Right kidney (tissue), 1 donor: ENCODE measurements around the gene DOCK2.

Experiments
- DNase-seq: peaks from one replicate; pipeline ENCODE4 v3.0.0-alpha.2; 2016

DOCK2 gene

GRCh38 chr5:169906745-169907649 is 269.9 kb downstream of the DOCK2 start:
- no peak for DNase-seq

DNA sequence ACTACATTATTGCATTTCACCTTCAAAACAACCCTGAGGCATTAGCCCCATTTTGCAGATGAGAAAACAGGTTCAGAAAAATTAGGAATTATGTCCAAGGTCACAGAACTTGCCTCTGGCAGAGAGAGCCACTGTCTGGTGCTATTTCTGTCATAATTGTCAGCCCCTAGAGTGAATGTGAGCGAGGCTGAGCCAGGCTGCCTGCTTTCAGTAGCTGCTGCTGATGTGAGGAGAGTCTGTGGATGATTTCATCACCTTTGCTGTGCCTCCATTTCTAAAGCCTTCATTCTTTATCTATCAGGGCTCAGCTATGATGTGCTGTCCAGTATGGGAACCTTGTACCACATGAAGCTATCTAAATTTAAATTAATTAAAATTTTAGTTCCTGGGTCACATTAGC is 271.8 kb downstream of the DOCK2 start:
- DNase-seq: no peak

- no peak for DNase-seq
Measured at GRCh38 chr5:169909945-169910344, 272.9 kb downstream of the DOCK2 start.

DNA sequence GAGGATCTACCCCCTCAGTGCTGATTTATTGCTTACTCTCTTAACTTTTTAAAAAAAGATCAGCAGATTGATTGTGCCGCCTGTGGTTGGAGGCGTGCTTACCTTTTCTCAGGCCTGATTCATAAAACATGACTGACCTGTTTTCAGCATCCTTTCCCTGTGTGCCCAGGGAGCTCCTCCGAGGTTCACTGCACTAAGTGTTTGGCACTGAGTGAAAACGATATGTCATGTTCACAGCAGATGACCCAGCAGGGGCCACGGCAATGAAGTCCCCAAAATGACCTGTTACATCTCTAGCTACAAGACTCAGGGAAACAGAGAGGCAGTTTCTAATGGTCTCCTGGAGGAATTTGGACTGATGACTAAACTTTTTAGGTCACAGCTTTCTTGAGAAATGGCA is 273.3 kb downstream of the DOCK2 start:
- no peak for DNase-seq

- DNase-seq: no peak
Measured at GRCh38 chr5:169911448-169912212, 274.6 kb downstream of the DOCK2 start.

DNA sequence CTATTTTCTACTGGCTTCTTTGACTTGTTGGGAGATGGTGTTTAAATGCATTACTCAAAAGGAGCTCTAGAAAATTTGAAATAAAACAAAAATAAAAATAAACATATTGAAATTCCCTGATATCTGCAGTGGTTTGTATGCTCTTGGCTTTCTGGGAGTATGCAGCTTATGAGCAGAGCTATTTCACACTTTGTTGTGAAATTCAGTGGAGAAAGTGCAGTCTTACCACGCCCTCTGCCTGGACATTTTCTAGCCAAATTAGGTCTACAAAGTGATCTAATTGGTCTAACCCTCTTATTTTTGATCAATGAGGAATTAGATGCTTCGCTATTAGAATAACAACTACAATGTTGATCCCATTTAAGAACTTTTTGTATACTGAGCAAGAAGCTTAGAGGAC is 276.4 kb downstream of the DOCK2 start:
- no peak for DNase-seq

DNA sequence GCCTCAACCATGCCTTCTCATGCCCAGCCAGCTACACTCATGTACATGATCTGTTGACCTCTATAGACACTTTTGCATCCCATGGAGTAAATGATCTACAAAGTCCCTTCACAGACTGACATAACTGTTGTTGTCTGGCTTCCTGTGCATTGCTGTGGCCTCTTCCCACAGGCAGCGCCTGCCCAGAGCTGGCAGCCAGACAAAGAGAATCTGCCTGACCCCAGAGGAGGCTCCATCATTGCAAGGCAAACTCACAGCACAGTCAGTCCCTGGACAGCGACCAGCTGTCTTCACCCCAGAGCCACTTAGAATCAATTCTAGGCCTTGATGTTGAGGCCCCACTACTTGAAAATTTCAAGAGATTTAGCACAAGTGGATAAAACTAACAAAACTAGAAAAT is 277.7 kb downstream of the DOCK2 start:
- DNase-seq: no peak

DNA sequence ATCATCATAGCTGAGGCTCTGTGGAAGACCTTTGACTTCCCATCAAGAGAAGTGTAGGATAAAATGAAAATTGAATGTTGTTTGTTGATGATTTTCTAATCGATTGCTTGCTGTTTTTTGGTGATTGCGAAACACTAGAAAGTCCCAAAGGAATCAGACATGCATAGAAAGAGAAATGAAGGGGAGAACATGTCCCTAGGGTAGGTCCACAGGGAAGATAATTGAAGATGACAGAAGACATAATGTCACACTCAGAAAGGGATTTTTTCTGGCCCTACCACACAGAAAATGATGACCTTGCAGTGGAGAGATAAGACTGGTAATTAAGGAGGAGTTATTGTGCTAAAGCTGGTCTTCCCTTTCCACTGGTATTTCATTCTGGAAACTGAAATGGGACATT is 280.4 kb downstream of the DOCK2 start:
- DNase-seq: no peak

DNA sequence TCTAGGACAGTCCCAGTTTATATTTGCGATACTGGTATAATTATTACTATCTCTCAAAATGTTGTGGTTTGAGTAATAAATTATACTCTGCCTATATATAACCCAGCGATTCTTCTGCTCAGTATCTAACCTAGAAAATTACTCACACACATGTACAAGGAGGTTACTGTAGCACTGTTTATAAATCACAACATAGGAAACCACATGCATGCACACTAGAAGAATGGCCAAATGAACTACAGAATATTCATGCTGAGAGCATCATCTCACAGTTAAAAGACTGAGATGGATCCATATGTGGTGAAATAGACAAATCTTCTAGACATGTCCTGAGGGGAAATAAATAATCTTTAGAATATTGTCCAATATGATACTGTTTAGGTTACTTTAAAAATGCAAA is 281.2 kb downstream of the DOCK2 start:
- no peak for DNase-seq

GRCh38 chr5:169920474-169920873 is 283.4 kb downstream of the DOCK2 start:
- no peak for DNase-seq

- no peak for DNase-seq
Measured at GRCh38 chr5:169921384-169921783, 284.3 kb downstream of the DOCK2 start.

- DNase-seq: no peak
Measured at GRCh38 chr5:169921949-169922348, 284.9 kb downstream of the DOCK2 start.

GRCh38 chr5:169922474-169922873 is 285.4 kb downstream of the DOCK2 start:
- no peak for DNase-seq

DNA sequence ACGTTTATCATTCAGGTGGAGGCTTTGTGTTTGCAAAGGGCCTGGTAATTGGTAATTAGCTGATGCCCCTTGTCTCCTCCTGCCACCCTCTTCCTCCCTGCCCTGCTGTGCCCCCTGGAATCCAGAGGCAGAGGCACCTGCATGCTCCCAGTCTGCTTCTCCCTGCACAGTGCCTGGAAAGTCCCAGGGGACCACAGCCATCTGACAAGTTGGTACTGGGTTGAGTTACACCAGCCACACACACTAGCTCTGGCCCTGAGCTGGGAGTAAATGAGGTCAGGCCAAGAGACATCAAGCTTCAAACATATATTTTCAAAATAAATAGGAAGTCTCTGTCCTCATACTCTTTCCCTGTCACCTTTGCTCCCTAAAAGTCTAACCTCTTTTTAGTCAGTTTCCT is 286.9 kb downstream of the DOCK2 start:
- no peak for DNase-seq

DNA sequence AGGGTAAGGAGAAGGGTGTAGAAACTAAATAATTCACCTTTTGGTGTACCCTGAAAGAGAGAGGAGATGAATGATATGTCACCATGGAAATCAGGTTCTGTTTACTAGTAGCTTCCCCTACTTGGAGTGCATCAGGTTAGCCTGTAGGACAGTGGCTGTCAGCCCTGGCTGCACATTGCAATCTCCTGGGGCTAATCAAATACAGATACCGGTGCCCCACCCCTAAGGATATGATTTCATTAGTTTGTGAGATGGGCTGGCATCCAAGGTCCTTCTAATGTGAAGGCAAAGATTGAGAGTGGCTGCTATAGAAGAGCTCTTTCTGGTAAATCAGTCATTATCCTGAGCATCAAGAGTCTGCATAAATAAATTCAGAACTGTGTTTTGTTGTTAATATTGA is 296.1 kb downstream of the DOCK2 start:
- DNase-seq: no peak

- DNase-seq: no peak
Measured at GRCh38 chr5:169933616-169934015, 296.5 kb downstream of the DOCK2 start.

GRCh38 chr5:169934990-169935389 is 297.9 kb downstream of the DOCK2 start:
- DNase-seq: no peak

- DNase-seq: no peak
Measured at GRCh38 chr5:169935762-169936161, 298.7 kb downstream of the DOCK2 start.

DNA sequence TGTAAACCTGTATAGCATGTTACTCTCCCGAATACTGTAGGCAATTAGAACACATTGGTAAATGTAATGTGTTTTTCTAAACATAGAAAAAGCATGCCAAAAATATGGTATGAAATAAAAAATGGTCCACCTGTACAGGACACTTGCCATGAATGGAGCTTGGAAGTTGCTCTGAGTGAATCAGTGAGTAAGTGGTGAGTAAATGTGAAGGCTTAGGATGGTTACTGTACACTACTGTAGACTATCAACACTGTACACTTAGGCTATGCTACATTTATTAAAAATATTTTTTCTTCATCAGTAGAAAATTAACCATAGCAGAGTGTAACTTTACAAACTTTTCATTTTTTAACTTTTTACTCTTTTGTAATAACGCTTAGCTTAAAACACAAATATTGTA is 301.4 kb downstream of the DOCK2 start:
- no peak for DNase-seq

DNA sequence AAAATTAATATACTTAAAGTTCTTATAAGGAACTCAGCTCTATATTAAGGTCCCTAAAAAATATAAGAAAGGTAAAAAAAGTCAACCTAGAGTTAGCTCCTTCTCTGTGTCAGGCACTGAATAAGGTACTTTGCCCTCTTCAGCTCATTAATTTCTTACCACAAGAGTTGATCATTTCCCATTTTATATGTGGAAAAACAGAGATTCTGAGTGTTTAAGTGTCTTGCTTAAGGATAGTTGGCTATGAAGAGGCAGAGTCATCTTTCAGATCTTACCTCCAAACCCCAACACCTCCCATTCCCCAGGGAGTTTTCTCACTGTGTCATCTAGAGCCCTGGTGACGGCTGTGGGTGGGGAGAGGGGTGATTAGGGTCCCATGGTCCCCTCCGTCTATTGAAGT is 302.7 kb downstream of the DOCK2 start:
- no peak for DNase-seq

GRCh38 chr5:169941542-169941941 is 304.5 kb downstream of the DOCK2 start:
- no peak for DNase-seq

DNA sequence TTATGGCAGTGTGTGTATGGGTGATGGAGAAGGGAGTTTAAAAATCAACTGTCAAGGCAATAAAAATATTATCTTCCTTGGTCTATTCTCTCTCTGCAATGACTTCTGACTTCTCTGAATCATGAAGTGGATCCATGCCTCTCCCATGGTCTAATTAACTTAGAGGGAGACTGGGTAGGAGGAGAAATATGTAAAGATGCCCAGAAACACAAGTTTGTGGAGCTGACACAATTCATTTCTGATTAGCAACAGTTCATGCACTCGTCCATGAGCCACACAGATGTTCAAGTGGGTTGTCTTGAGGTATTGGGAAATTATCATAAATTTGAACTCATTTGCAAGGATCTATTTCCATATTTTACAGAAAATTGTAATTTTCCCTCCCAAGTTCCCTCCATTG is 305.1 kb downstream of the DOCK2 start:
- DNase-seq: no peak

DNA sequence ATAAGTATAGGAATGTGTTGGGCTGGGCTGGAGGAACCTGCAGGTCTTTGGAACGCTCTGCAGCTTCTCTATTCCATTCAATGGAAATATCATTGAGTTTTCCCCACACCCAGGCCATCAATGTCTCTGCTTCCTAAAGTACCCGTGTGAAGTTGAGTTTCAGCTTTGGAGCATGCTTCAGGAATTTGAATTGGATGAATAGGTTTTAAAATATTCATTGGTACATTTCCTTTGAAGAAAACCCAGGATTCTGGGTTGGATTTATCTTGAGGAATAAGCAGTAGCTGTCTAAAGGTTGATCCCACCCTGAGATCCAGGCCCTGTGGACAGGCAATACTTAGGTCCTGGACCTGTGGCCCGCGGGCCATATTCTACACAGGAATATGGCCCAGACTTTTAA is 306.0 kb downstream of the DOCK2 start:
- no peak for DNase-seq

GRCh38 chr5:169944115-169944514 is 307.0 kb downstream of the DOCK2 start:
- no peak for DNase-seq
